HCT116 (cell line): ENCODE measurements around the gene SERPINH1. TPM values are rescaled to one million over a fixed set of nuclear protein-coding genes. Genes with fewer than 3 reads are reported as not detected.

Experiments used
- ATAC-seq: fragments of 200-7000 bp; cut with Tn5 transposase; 2 replicates; pipeline ENCODE4 v1.9.1; 2020; ENCODE audit warnings: mild to moderate bottlenecking, moderate library complexity
- BruUV-seq: library from RNA; stranded (reverse); fragments of 400-500 nt; replicated peaks from 2 replicates; lab custom pipeline; 2021; lab: Mats Ljungman, UMichigan
- CTCF ChIA-PET: fragments of 300-600 bp; sonication (Branson Sonifier 250); formaldehyde crosslinking; loops from one replicate; lab custom pipeline; 2021; ENCODE audit warnings: antibody characterized with exemption; lab: Charles Lee
- POLR2A ChIA-PET: fragments of 300-600, 350-600 bp; sonication (Branson Sonifier 250); formaldehyde crosslinking; loops from one replicate; lab custom pipeline; 2021; ENCODE audit warnings: antibody characterized with exemption; lab: Charles Lee
- RAD21 ChIA-PET, 2 experiments: fragments of 300-600 bp; sonication (Branson Sonifier 250); formaldehyde crosslinking; loops; one replicate each; lab custom pipeline; 2023; ENCODE audit warnings: low total read pairs in 2 of 2; ENCODE audit not compliant: uncharacterized antibody in 2 of 2, unreplicated experiment in 2 of 2, low non-redundant PET in 1 of 2; lab: Charles Lee
- DNase-seq: peaks from one replicate; pipeline ENCODE4 v3.0.0-alpha.2; 2010; ENCODE audit warnings: low read depth, low spot score
- H2AFZ ChIP-seq: fragments of 200-600 bp; shearing (Covaris generic), sonication (generic); 2 replicates; pipeline ENCODE4 v1.6.1; 2017; ENCODE audit warnings: low read depth, mixed run types, mixed read lengths, antibody characterized with exemption, low read length; ENCODE audit not compliant: poor library complexity, severe bottlenecking
- H3K27ac ChIP-seq: 2 replicates; pipeline ENCODE4 v1.5.1; 2012; ENCODE audit warnings: low read depth, low read length
- H3K27me3 ChIP-seq: fragments of 200-600 bp; sonication (generic); 2 replicates; pipeline ENCODE4 v1.6.1; 2016; ENCODE audit warnings: mixed run types, low read length, mixed read lengths; ENCODE audit not compliant: insufficient read depth
- H3K36me3 ChIP-seq, 2 experiments: fragments of 200-500 bp in 1 of 2; fragments of 200-600 bp in 1 of 2; sonication (Bioruptor generic) in 1 of 2; sonication (generic) in 1 of 2; 2 replicates each; pipeline versions ENCODE4 v1.5.1 to v1.6.1; 2014 to 2016; ENCODE audit warnings: low read length in 2 of 2, inconsistent platforms in 1 of 2, mixed read lengths in 1 of 2, mixed run types in 1 of 2; ENCODE audit not compliant: insufficient read depth in 2 of 2, control insufficient read depth in 1 of 2
- H3K4me1 ChIP-seq, 2 experiments: fragments of 200-600 bp in 1 of 2; sonication (generic) in 1 of 2; 2 replicates each; pipeline versions ENCODE4 v1.5.1 to v1.6.1; 2012 to 2017; ENCODE audit warnings: low read length in 2 of 2, inconsistent platforms in 1 of 2, mild to moderate bottlenecking in 1 of 2, mixed read lengths in 1 of 2, mixed run types in 1 of 2, moderate library complexity in 1 of 2; ENCODE audit not compliant: insufficient read depth in 2 of 2, control insufficient read depth in 1 of 2
- H3K4me2 ChIP-seq: fragments of 200-600 bp; sonication (generic); 2 replicates; pipeline ENCODE4 v1.6.1; 2017; ENCODE audit warnings: mixed run types, low read length, mixed read lengths
- H3K4me3 ChIP-seq, 2 experiments: fragments of 200-600 bp in 1 of 2; sonication (generic) in 1 of 2; replicated peaks in 1 of 2; 2 replicates each; pipeline ENCODE4 v1.5.1; 2011 to 2016; ENCODE audit warnings: low read length in 2 of 2, control low read depth in 1 of 2, low read depth in 1 of 2, mild to moderate bottlenecking in 1 of 2, mixed read lengths in 1 of 2, mixed run types in 1 of 2
- H3K79me2 ChIP-seq: fragments of 200-600 bp; sonication (generic); 2 replicates; pipeline ENCODE4 v1.6.1; 2017; ENCODE audit warnings: mild to moderate bottlenecking, mixed run types, low read length, moderate library complexity, mixed read lengths; ENCODE audit not compliant: insufficient read depth
- H3K9ac ChIP-seq: fragments of 200-600 bp; sonication (generic); 2 replicates; pipeline ENCODE4 v1.6.1; 2016; ENCODE audit warnings: low read length, mixed read lengths
- H3K9me2 ChIP-seq: fragments of 200-600 bp; sonication (generic), shearing (Covaris generic); 2 replicates; pipeline ENCODE4 v1.6.1; 2017; ENCODE audit warnings: mixed run types, mild to moderate bottlenecking, moderate library complexity; ENCODE audit not compliant: insufficient read depth
- H3K9me3 ChIP-seq, 2 experiments: fragments of 200-500 bp in 1 of 2; fragments of 200-600 bp in 1 of 2; sonication (Bioruptor generic) in 1 of 2; sonication (generic) in 1 of 2; 2 replicates each; pipeline ENCODE4 v1.6.1; 2014 to 2017; ENCODE audit warnings: low read length in 2 of 2, mixed read lengths in 2 of 2, inconsistent platforms in 1 of 2, low read depth in 1 of 2, mild to moderate bottlenecking in 1 of 2, mixed run types in 1 of 2, moderate library complexity in 1 of 2; ENCODE audit not compliant: control insufficient read depth in 1 of 2, insufficient read depth in 1 of 2
- H4K20me1 ChIP-seq: fragments of 200-600 bp; sonication (generic), shearing (Covaris generic); 2 replicates; pipeline ENCODE4 v1.6.1; 2017; ENCODE audit warnings: mixed run types, mild to moderate bottlenecking, moderate library complexity; ENCODE audit not compliant: insufficient read depth
- EZH2phosphoT487 ChIP-seq: fragments of 200-600 bp; IDR thresholded peaks from 2 replicates; pipeline ENCODE4 v1.6.1; 2018; ENCODE audit warnings: antibody characterized with exemption, borderline replicate concordance
- POLR2A ChIP-seq: IDR thresholded peaks from 2 replicates; pipeline ENCODE4 v1.7.0; 2011; ENCODE audit warnings: borderline replicate concordance; ENCODE audit not compliant: insufficient read depth, insufficient read length; ENCODE audit errors: extremely low read depth
- POLR2AphosphoS5 ChIP-seq: IDR thresholded peaks from 2 replicates; pipeline ENCODE4 v1.6.1; 2011; ENCODE audit warnings: mild to moderate bottlenecking, low read depth, low read length, moderate library complexity
- SIN3A ChIP-seq: IDR thresholded peaks from 2 replicates; pipeline ENCODE4 v1.6.1; 2012; ENCODE audit warnings: low read depth
- intact Hi-C: fragments of 100-400 bp; cut with micrococcal nuclease; formaldehyde crosslinking; loops from 2 replicates; pipeline ENCODE4 v1.10.0; 2022
- total RNA-seq: library from RNA; stranded (reverse); gene quantifications from one replicate; pipeline ENCODE4 v1.2.1, GENCODE V29; 2021; ENCODE audit not compliant: unreplicated experiment

SERPINH1 gene
- total RNA-seq, 1 experiment from 2014 or later = 84.9 TPM

DNA sequence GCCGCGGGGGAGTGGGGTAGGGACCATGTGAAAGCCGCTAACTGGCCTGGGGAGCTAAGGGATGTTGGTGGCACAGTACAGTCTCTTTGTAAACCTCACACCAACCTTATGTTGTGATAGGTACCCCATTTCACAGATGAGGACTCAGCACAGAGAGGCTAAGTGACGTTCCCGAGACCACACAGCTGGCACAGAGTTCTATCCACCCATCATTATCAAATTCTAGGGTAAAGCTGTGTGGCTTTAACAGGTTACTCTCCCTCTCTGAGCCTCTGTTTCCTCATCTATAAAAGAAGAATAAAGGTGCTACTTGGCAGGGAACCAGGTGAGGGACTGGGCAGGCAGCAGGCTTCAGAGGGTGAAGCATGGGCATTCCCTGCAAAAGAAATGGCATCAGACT, 34.9 kb upstream of the SERPINH1 start:
- intact Hi-C loops = no loop called here
- ChIA-PET RAD21 (no interaction called here), CTCF (no interaction called here), POLR2A (no interaction called here)
- TF ChIP-seq SIN3A = no peak
- H2AFZ ChIP-seq = no peak overlapping the region
- no peak for ATAC-seq
- H3K79me2 ChIP-seq = no peaks in the 10 kb centered on the region
- H3K27me3 ChIP-seq = no peaks in the 10 kb centered on the region
- H3K4me2 ChIP-seq = peak overlapping the region; percentile 98; the same call in 1 of the 2 replicates
- H3K27ac ChIP-seq = no peak overlapping the region
- H3K36me3 ChIP-seq = no peaks in the 10 kb centered on the region
- no peak overlapping the region for H3K4me3 ChIP-seq
- H3K9me2 ChIP-seq = no peaks in the 10 kb centered on the region
- H4K20me1 ChIP-seq = no peaks in the 10 kb centered on the region
- H3K9me3 ChIP-seq = no peaks in the 10 kb centered on the region
- no TSS peak for BruUV-seq
- H3K9ac ChIP-seq = no peak overlapping the region
- DNase-seq = no peak
- H3K4me1 ChIP-seq = peaks cover 5 to 31% of the 10 kb centered on the region in 2 experiments

DNA sequence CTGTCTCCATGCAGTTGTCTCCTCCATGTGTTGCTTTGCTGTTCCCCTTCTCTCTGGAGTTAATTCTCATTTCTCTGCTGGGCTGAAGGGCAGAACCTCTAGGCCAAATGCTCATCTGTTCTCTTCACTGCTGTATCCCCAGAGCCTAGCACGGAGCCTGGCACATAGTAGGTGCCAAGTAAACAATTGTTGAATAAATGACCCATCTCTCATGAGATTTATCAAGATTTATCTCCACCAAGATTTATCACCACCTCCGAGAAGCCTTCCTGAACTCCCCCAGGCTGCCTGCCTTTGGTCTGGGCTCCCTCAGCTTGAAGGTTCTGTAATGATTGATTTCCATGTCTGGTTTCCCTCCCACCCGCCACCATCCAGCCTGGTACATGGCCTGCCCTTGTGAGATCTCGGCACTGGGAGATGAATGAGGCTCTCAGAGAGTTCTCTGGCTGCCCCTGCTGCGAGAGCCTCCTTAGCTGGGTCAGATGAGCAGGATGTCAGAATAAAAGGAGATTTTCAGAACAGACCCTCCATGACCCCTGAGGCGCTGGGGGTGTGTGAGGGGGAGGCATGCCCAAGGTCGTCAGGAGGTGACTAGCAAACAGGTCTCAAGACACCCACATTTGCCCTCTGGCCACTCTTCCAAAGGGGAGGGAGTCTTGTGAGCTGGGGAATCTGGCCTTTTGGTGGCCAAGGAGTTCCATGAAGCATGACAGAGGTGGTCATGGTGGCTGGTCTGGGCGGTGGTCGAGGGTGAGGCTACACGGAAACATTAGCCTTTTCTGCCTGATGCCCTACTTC, 33.9 kb upstream of the SERPINH1 start:
- no peaks in the 10 kb centered on the region for H3K9me2 ChIP-seq
- no peaks in the 10 kb centered on the region for H3K27me3 ChIP-seq
- no peaks in the 10 kb centered on the region for H3K9me3 ChIP-seq
- H3K79me2 ChIP-seq = no peaks in the 10 kb centered on the region
- intact Hi-C loops = no loop called here
- BruUV-seq = no TSS peak
- TF ChIP-seq EZH2phosphoT487 (no peak), POLR2AphosphoS5 (no peak), POLR2A (no peak)
- TF ChIP-seq, all 23 proteins: peak for 0
- DNase-seq (no peak), ATAC-seq (no peak)
- H2AFZ ChIP-seq = no peak overlapping the region
- H3K9ac ChIP-seq = no peak overlapping the region
- no peak overlapping the region for H3K4me3 ChIP-seq
- H3K36me3 ChIP-seq = no peaks in the 10 kb centered on the region
- H3K4me1 ChIP-seq = peaks cover 7 to 34% of the 10 kb centered on the region in 2 experiments
- H3K4me2 ChIP-seq = no peak overlapping the region
- POLR2A ChIA-PET = no interaction called here
- RAD21 ChIA-PET = no interaction called here
- H4K20me1 ChIP-seq = no peaks in the 10 kb centered on the region
- CTCF ChIA-PET = interaction anchor here (0.7 kb wide), 1 partner anchor 48 kb away, joined by 3 read pairs; no protein-coding TSS in a partner anchor
- H3K27ac ChIP-seq = no peak overlapping the region
